GM12878 (cell line): ENCODE measurements around the gene TTLL11. TPM values are rescaled to one million over a fixed set of nuclear protein-coding genes. Genes with fewer than 3 reads are reported as not detected.

Experiments
- ATAC-seq: fragments of 200-7000 bp; cut with Tn5 transposase; 3 replicates; pipeline ENCODE4 v1.9.1; 2020; ENCODE audit warnings: mild to moderate bottlenecking, moderate library complexity
- BruUV-seq: library from RNA; stranded (reverse); fragments of 400-500 nt; replicated peaks from 2 replicates; lab custom pipeline; 2021; lab: Mats Ljungman, UMichigan
- CTCF ChIA-PET: fragments of 300-600 bp; sonication (Branson Sonifier 250); formaldehyde crosslinking; extraction: SDS; loops from one replicate; lab custom pipeline; 2021; ENCODE audit warnings: inconsistent platforms; lab: Yijun Ruan, JAX
- POLR2A ChIA-PET: fragments of 350-600 bp; formaldehyde crosslinking; extraction: SDS; loops from one replicate; lab custom pipeline; 2021; ENCODE audit warnings: inconsistent platforms; lab: Charles Lee
- RAD21 ChIA-PET: fragments of 300-600 bp; sonication (Branson Sonifier 250); formaldehyde crosslinking; loops from one replicate; lab custom pipeline; 2023; ENCODE audit warnings: antibody characterized with exemption; ENCODE audit not compliant: unreplicated experiment; lab: Charles Lee
- SMC1A ChIA-PET: fragments of 300-600 bp; sonication (Branson Sonifier 250); formaldehyde crosslinking; loops from one replicate; lab custom pipeline; 2023; ENCODE audit not compliant: unreplicated experiment, uncharacterized antibody; lab: Charles Lee
- DNase-seq: peaks from one replicate; pipeline ENCODE4 v3.0.0-alpha.2; 2011; ENCODE audit warnings: low read depth, low spot score
- FAIRE-seq: peaks from 3 replicates; lab custom pipeline; 2011; peaks lifted over from hg19 to GRCh38; lab: Jason Lieb, UNC
- H2AFZ ChIP-seq: 2 replicates; pipeline ENCODE4 v1.6.0; 2011; ENCODE audit warnings: low read depth, low read length, control low read depth; ENCODE audit not compliant: control insufficient read depth
- H3K27ac ChIP-seq: 2 replicates; pipeline ENCODE4 v1.5.1; 2011; ENCODE audit warnings: control low read depth; ENCODE audit not compliant: control insufficient read depth, insufficient read depth
- H3K27me3 ChIP-seq, 2 experiments: replicated peaks in 1 of 2; 2 replicates each; pipeline versions ENCODE4 v1.6.0 to v1.6.1; 2011; ENCODE audit warnings: low read length in 1 of 2; ENCODE audit not compliant: control insufficient read depth in 2 of 2, insufficient read depth in 2 of 2
- H3K36me3 ChIP-seq, 2 experiments: 2 replicates each; pipeline ENCODE4 v1.5.1; 2011; ENCODE audit warnings: low read length in 1 of 2; ENCODE audit not compliant: control insufficient read depth in 2 of 2, insufficient read depth in 2 of 2
- H3K4me1 ChIP-seq: 2 replicates; pipeline ENCODE4 v1.6.1; 2011; ENCODE audit warnings: mild to moderate bottlenecking, low read length, moderate library complexity, mixed read lengths; ENCODE audit not compliant: control insufficient read depth, insufficient read depth
- H3K4me2 ChIP-seq: 2 replicates; pipeline ENCODE4 v1.6.0; 2011; ENCODE audit warnings: control low read depth; ENCODE audit not compliant: control insufficient read depth, insufficient read depth
- H3K4me3 ChIP-seq: fragments of 200-600 bp; sonication (generic); 2 replicates; pipeline ENCODE4 v1.5.1; 2016
- H3K79me2 ChIP-seq: 2 replicates; pipeline ENCODE4 v1.6.0; 2011; ENCODE audit warnings: low read length; ENCODE audit not compliant: control insufficient read depth, insufficient read depth
- H3K9ac ChIP-seq: 2 replicates; pipeline ENCODE4 v1.8.0; 2011; ENCODE audit warnings: low read length, control low read depth, mixed read lengths; ENCODE audit not compliant: control insufficient read depth, insufficient read depth
- H3K9me3 ChIP-seq: replicated peaks from 3 replicates; pipeline ENCODE4 v1.5.1; 2011; ENCODE audit warnings: mild to moderate bottlenecking, low read length; ENCODE audit not compliant: control insufficient read depth, insufficient read depth
- H4K20me1 ChIP-seq: 2 replicates; pipeline ENCODE4 v1.6.0; 2011; ENCODE audit not compliant: control insufficient read depth, insufficient read depth
- POLR2A ChIP-seq: IDR thresholded peaks from 2 replicates; pipeline ENCODE4 v1.6.1; 2011; ENCODE audit warnings: low read depth, mild to moderate bottlenecking, low read length
- ZNF217 ChIP-seq: fragments of 450-650 bp; IDR thresholded peaks from 2 replicates; pipeline ENCODE4 v1.6.1; 2017; ENCODE audit warnings: antibody characterized with exemption, mild to moderate bottlenecking
- WGBS: methylation state at CpG from one replicate; pipeline ENCODE4 v1.1.6; 2016; ENCODE audit warnings: low lambda C conversion rate; ENCODE audit not compliant: insufficient replicate concordance, insufficient coverage; ENCODE audit errors: missing lambda C conversion rate; 5-methylcytosine and 5-hydroxymethylcytosine counted together
- in situ Hi-C: fragments of 300-500 bp; cut with MboI; formaldehyde crosslinking; loops from 9 replicates; pipeline ENCODE4 v1.14.3; 2018; ENCODE audit warnings: mixed read lengths
- intact Hi-C: fragments of 100-400 bp; cut with micrococcal nuclease; formaldehyde crosslinking; loops from one replicate; pipeline ENCODE4 v1.14.2; 2022; ENCODE audit not compliant: unreplicated experiment
- polyA plus RNA-seq, 11 experiments: library from polyadenylated mRNA; depleted of rRNA in 4 of 11; unstranded in 6 of 11; stranded (reverse) in 5 of 11; fragments of >200 nt; fragmentation: Nextera tagmentation in 4 of 11; fragmentation: Illumina TruSeq in 1 of 11; extraction: Ambion mirVana in 4 of 11; extraction: Trizol in 1 of 11; gene quantifications; 1 replicate in 1 of 11; 2 replicates in 10 of 11; pipeline versions ENCODE4 v1.2.1 to v1.2.3, GENCODE V29; 2011 to 2016; ENCODE audit warnings: inconsistent platforms in 2 of 11, missing spikeins in 2 of 11, low read depth in 1 of 11
- total RNA-seq, 4 experiments: library from RNA; depleted of rRNA in 3 of 4; stranded (reverse); fragments of >200 nt in 3 of 4; fragmentation: Illumina TruSeq in 1 of 4; extraction: Trizol in 1 of 4; gene quantifications; 2 replicates each; pipeline versions ENCODE4 v1.2.1 to v1.2.3, GENCODE V29; 2013 to 2021
- TF ChIP-seq, protein P1 (sequence below): fragments of 450-650 bp; formaldehyde crosslinking; IDR thresholded peaks from 2 replicates; pipeline ENCODE4 v1.4.0; 2020; ENCODE audit warnings: mild to moderate bottlenecking, moderate library complexity
- TF ChIP-seq, protein P2 (sequence below): fragments of 450-650 bp; IDR thresholded peaks from 2 replicates; pipeline ENCODE4 v1.6.1; 2016; ENCODE audit warnings: mild to moderate bottlenecking

TTLL11 gene
- total and polyA plus RNA-seq, 10 of the 15 experiments (the other 5 are each of a cell fraction or from before 2014, with no cell fraction given), result 1.2 to 3.7 (median 2.9) TPM

DNA sequence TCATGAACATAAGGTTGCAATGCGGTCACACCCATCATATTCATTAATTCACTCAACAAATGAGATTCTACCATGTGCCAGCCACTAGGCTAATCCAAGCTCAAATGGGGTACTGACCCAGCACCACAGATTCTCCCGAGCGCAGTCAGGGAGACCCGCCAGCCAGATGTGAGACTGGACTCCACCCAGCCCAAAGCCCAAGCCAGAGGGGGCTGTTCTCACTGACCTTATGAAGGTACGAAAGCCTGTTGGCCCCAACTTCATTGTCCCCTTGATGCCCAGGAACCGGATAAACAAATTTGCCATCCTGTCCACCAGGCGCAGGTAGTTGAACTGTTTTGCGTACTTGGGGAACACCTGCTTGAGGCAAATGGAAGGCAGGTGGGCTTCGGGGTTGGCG is 222.8 kb downstream of the TTLL11 start:
- ATAC-seq (no peak), DNase-seq (no peak), FAIRE-seq (no peak)
- ChIA-PET RAD21 (no interaction called here), CTCF (no interaction called here), SMC1A (no interaction called here), POLR2A (no interaction called here)
- no peaks in the 10 kb centered on the region for H3K36me3 ChIP-seq
- TF ChIP-seq POLR2A, result no peak
- no peak overlapping the region for H3K4me2 ChIP-seq
- WGBS, result 80% methylated on average over 10 of the region's 10 CpGs
- H2AFZ ChIP-seq, result no peak overlapping the region
- peaks cover 0 to under 1% of the 10 kb centered on the region in 2 experiments; a peak in 2 of 4 replicates for H3K27me3 ChIP-seq
- no peaks in the 10 kb centered on the region for H3K9me3 ChIP-seq
- BruUV-seq, result no TSS peak
- H3K9ac ChIP-seq, result no peak overlapping the region
- H3K4me3 ChIP-seq, result no peak overlapping the region
- H4K20me1 ChIP-seq, result no peaks in the 10 kb centered on the region
- in situ Hi-C loops (no loop called here), intact Hi-C loops (no loop called here)
- H3K27ac ChIP-seq, result no peak overlapping the region
- no peaks in the 10 kb centered on the region for H3K79me2 ChIP-seq
- H3K4me1 ChIP-seq, result no peaks in the 10 kb centered on the region

DNA sequence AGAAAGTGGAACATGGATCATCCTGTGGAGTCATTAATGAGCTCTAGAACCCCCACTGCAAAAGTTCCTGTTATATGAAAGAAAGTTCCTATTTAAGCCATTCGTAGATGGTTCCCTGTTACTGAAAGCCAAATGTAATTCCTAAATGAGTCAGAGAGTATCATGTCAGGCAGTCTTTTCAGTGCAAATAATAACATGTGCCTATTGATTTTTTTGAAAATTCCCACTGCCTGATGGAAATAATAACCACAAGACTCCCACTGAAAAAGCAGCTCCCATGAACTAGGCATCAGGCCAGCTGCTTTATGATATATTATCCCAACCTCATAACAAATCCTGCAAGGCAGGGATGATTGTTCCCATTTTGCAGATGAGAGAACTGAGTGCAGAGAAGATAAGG is 224.5 kb downstream of the TTLL11 start:
- H3K36me3 ChIP-seq, result no peaks in the 10 kb centered on the region
- BruUV-seq, result no TSS peak
- no peak for TF ChIP-seq ZNF217
- TF ChIP-seq, protein P1, sequence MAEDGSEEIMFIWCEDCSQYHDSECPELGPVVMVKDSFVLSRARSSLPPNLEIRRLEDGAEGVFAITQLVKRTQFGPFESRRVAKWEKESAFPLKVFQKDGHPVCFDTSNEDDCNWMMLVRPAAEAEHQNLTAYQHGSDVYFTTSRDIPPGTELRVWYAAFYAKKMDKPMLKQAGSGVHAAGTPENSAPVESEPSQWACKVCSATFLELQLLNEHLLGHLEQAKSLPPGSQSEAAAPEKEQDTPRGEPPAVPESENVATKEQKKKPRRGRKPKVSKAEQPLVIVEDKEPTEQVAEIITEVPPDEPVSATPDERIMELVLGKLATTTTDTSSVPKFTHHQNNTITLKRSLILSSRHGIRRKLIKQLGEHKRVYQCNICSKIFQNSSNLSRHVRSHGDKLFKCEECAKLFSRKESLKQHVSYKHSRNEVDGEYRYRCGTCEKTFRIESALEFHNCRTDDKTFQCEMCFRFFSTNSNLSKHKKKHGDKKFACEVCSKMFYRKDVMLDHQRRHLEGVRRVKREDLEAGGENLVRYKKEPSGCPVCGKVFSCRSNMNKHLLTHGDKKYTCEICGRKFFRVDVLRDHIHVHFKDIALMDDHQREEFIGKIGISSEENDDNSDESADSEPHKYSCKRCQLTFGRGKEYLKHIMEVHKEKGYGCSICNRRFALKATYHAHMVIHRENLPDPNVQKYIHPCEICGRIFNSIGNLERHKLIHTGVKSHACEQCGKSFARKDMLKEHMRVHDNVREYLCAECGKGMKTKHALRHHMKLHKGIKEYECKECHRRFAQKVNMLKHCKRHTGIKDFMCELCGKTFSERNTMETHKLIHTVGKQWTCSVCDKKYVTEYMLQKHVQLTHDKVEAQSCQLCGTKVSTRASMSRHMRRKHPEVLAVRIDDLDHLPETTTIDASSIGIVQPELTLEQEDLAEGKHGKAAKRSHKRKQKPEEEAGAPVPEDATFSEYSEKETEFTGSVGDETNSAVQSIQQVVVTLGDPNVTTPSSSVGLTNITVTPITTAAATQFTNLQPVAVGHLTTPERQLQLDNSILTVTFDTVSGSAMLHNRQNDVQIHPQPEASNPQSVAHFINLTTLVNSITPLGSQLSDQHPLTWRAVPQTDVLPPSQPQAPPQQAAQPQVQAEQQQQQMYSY (CRISPR knock-in tag), result no peak
- TF ChIP-seq, protein P2, sequence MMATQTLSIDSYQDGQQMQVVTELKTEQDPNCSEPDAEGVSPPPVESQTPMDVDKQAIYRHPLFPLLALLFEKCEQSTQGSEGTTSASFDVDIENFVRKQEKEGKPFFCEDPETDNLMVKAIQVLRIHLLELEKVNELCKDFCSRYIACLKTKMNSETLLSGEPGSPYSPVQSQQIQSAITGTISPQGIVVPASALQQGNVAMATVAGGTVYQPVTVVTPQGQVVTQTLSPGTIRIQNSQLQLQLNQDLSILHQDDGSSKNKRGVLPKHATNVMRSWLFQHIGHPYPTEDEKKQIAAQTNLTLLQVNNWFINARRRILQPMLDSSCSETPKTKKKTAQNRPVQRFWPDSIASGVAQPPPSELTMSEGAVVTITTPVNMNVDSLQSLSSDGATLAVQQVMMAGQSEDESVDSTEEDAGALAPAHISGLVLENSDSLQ, result no peak
- H3K9ac ChIP-seq, result no peak overlapping the region
- ChIA-PET POLR2A (no interaction called here), RAD21 (no interaction called here), CTCF (no interaction called here), SMC1A (no interaction called here)
- H4K20me1 ChIP-seq, result no peaks in the 10 kb centered on the region
- intact Hi-C loops (no loop called here), in situ Hi-C loops (no loop called here)
- H3K4me2 ChIP-seq, result no peak overlapping the region
- FAIRE-seq, result no peak
- H3K27ac ChIP-seq, result no peak overlapping the region
- H3K27me3 ChIP-seq, result peaks cover 0 to 2% of the 10 kb centered on the region in 2 experiments; a peak in 2 of 4 replicates
- no peaks in the 10 kb centered on the region for H3K9me3 ChIP-seq
- DNase-seq, result no peak
- no peak for ATAC-seq
- H3K4me1 ChIP-seq, result no peaks in the 10 kb centered on the region
- no peak overlapping the region for H2AFZ ChIP-seq
- no peaks in the 10 kb centered on the region for H3K79me2 ChIP-seq
- WGBS, result 29% methylated on average over 1 of the region's 1 CpG
- H3K4me3 ChIP-seq, result no peak overlapping the region
